SK-N-SH treated with all-trans-retinoic acid at 6 μM for 48 hours (cell line): ENCODE results near the gene RIPOR3.

Source experiments
- ATAC-seq: fragments of 200-7000 bp; cut with Tn5 transposase; 3 replicates; pipeline ENCODE4 v1.9.1; 2020; ENCODE audit warnings: mild to moderate bottlenecking, moderate library complexity
- ARNTL ChIP-seq: fragments of 450-650 bp; formaldehyde crosslinking; IDR thresholded peaks from 2 replicates; pipeline ENCODE4 v1.5.0; 2020; ENCODE audit warnings: low read depth, mild to moderate bottlenecking, moderate library complexity, borderline replicate concordance
- BACH2 ChIP-seq: fragments of 250-450 bp; sonication (Bioruptor Pico); IDR thresholded peaks from 2 replicates; pipeline ENCODE4 v1.9.0; 2021; ENCODE audit warnings: mild to moderate bottlenecking, borderline replicate concordance
- CREB5 ChIP-seq: fragments of 250-450 bp; sonication (Bioruptor Pico); IDR thresholded peaks from 2 replicates; pipeline ENCODE4 v1.5.1; 2020; ENCODE audit warnings: low read depth, mild to moderate bottlenecking, moderate library complexity
- CSDC2 ChIP-seq: fragments of 250-450 bp; sonication (Bioruptor Pico); IDR thresholded peaks from 2 replicates; pipeline ENCODE4 v1.5.0; 2020; ENCODE audit warnings: mild to moderate bottlenecking, moderate library complexity
- CSRNP3 ChIP-seq: fragments of 250-450 bp; sonication (Bioruptor Pico); IDR thresholded peaks from 2 replicates; pipeline ENCODE4 v1.5.1; 2021; ENCODE audit warnings: mild to moderate bottlenecking, moderate library complexity
- ESRRG ChIP-seq: fragments of 250-450 bp; sonication (Bioruptor Pico); IDR thresholded peaks from 2 replicates; pipeline ENCODE4 v1.6.1; 2021; ENCODE audit warnings: mild to moderate bottlenecking
- GLIS3 ChIP-seq: fragments of 250-450 bp; sonication (Bioruptor Pico); IDR thresholded peaks from 2 replicates; pipeline ENCODE4 v1.5.0; 2020; ENCODE audit warnings: mild to moderate bottlenecking, moderate library complexity
- ISL1 ChIP-seq: fragments of 250-450 bp; sonication (Bioruptor Pico); IDR thresholded peaks from 2 replicates; pipeline ENCODE4 v2.1.2; 2022; ENCODE audit warnings: mild to moderate bottlenecking, moderate library complexity
- OSR1 ChIP-seq: fragments of 250-450 bp; sonication (Bioruptor Pico); IDR thresholded peaks from 2 replicates; pipeline ENCODE4 v1.8.0; 2022; ENCODE audit warnings: moderate library complexity, mild to moderate bottlenecking, inconsistent platforms
- PATZ1 ChIP-seq: fragments of 250-450 bp; sonication (Bioruptor Pico); IDR thresholded peaks from 2 replicates; pipeline ENCODE4 v1.8.0; 2020; ENCODE audit warnings: mild to moderate bottlenecking, moderate library complexity, borderline replicate concordance
- POU6F1 ChIP-seq: fragments of 250-450 bp; sonication (Bioruptor Pico); IDR thresholded peaks from 2 replicates; pipeline ENCODE4 v1.8.0; 2021; ENCODE audit warnings: low read depth, mild to moderate bottlenecking, moderate library complexity, borderline replicate concordance
- RARB ChIP-seq: fragments of 250-450 bp; sonication (Bioruptor Pico); IDR thresholded peaks from 2 replicates; pipeline ENCODE4 v1.8.0; 2021; ENCODE audit warnings: mild to moderate bottlenecking, moderate library complexity
- SNAI2 ChIP-seq: fragments of 250-450 bp; sonication (Bioruptor Pico); IDR thresholded peaks from 2 replicates; pipeline ENCODE4 v1.5.0; 2020; ENCODE audit warnings: mild to moderate bottlenecking, moderate library complexity
- TOX ChIP-seq: fragments of 250-450 bp; sonication (Bioruptor Pico); IDR thresholded peaks from 2 replicates; pipeline ENCODE4 v1.8.0; 2021; ENCODE audit warnings: mild to moderate bottlenecking, moderate library complexity, borderline replicate concordance
- TSHZ2 ChIP-seq: fragments of 250-450 bp; sonication (Bioruptor Pico); IDR thresholded peaks from 2 replicates; pipeline ENCODE4 v1.5.0; 2020; ENCODE audit warnings: mild to moderate bottlenecking, moderate library complexity
- ZFP3 ChIP-seq: fragments of 250-450 bp; sonication (Bioruptor Pico); IDR thresholded peaks from 2 replicates; pipeline ENCODE4 v1.5.0; 2020; ENCODE audit warnings: mild to moderate bottlenecking, moderate library complexity
- ZNF565 ChIP-seq: fragments of 450-650 bp; formaldehyde crosslinking; conservative IDR thresholded peaks from 2 replicates; pipeline ENCODE4 v1.5.0; 2020; ENCODE audit warnings: low read depth, mild to moderate bottlenecking, moderate library complexity
- ZNF70 ChIP-seq: fragments of 450-650 bp; formaldehyde crosslinking; IDR thresholded peaks from 2 replicates; pipeline ENCODE4 v1.5.0; 2020; ENCODE audit warnings: mild to moderate bottlenecking, moderate library complexity
- ZNF8 ChIP-seq: fragments of 450-650 bp; formaldehyde crosslinking; IDR thresholded peaks from 2 replicates; pipeline ENCODE4 v1.5.0; 2020; ENCODE audit warnings: mild to moderate bottlenecking, moderate library complexity

Gene RIPOR3

GRCh38 chr20:50593005-50593335 lies 98.4 kb downstream of the RIPOR3 start (continued):
- TF ChIP-seq POU6F1 (CRISPR knock-in tag), result no peak
- no peak for TF ChIP-seq ARNTL

- TF ChIP-seq ZNF8 (no peak), ESRRG (CRISPR knock-in tag) (no peak), TOX (no peak), OSR1 (CRISPR knock-in tag) (no peak), RARB (CRISPR knock-in tag) (no peak), SNAI2 (no peak), BACH2 (CRISPR knock-in tag) (no peak), GLIS3 (CRISPR knock-in tag) (no peak), CSDC2 (no peak), POU6F1 (CRISPR knock-in tag) (no peak), TSHZ2 (CRISPR knock-in tag) (no peak), ZNF70 (CRISPR knock-in tag) (no peak), ZNF565 (CRISPR knock-in tag) (no peak), ARNTL (no peak), ISL1 (CRISPR knock-in tag) (no peak), CSRNP3 (no peak), ZFP3 (no peak), CREB5 (CRISPR knock-in tag) (no peak)
- ATAC-seq, result no peak
These were observed 98.9 kb downstream of the RIPOR3 start for GRCh38 chr20:50592282-50593004.

GRCh38 chr20:50591233-50591852 lies 100.0 kb downstream of the RIPOR3 start:
- TF ChIP-seq CSDC2, result no peak
- no peak for TF ChIP-seq TOX
- no peak for TF ChIP-seq TSHZ2 (CRISPR knock-in tag)
- TF ChIP-seq OSR1 (CRISPR knock-in tag), result no peak
- no peak for TF ChIP-seq PATZ1 (CRISPR knock-in tag)
- TF ChIP-seq POU6F1 (CRISPR knock-in tag), result no peak
- no peak for TF ChIP-seq GLIS3 (CRISPR knock-in tag)
- TF ChIP-seq BACH2 (CRISPR knock-in tag), result no peak
- ATAC-seq, result no peak
